Type B pancreatic cell (in vitro differentiated cells): Measurements from ENCODE around the gene P2RX3. TPM values are rescaled to one million over a fixed set of nuclear protein-coding genes. Genes with fewer than 3 reads are reported as not detected.

Source experiments
- DNase-seq: peaks from one replicate; pipeline ENCODE4 v3.0.0; 2021; ENCODE audit warnings: mixed read lengths; ENCODE audit not compliant: unreplicated experiment; ENCODE audit errors: extremely low spot score
- H3K27ac Mint-ChIP-seq: 2 replicates; pipeline ENCODE4 v1.8.0; 2021; ENCODE audit warnings: mild to moderate bottlenecking, mixed read lengths
- H3K27me3 Mint-ChIP-seq: 2 replicates; pipeline ENCODE4 v1.8.0; 2021; ENCODE audit warnings: mixed read lengths
- H3K36me3 Mint-ChIP-seq: 2 replicates; pipeline ENCODE4 v1.8.0; 2021; ENCODE audit warnings: mixed read lengths
- H3K4me1 Mint-ChIP-seq: one replicate; pipeline ENCODE4 v1.8.0; 2021; ENCODE audit warnings: mixed read lengths; ENCODE audit not compliant: unreplicated experiment
- H3K4me3 Mint-ChIP-seq: 2 replicates; pipeline ENCODE4 v1.8.0; 2021; ENCODE audit warnings: mild to moderate bottlenecking, mixed read lengths
- H3K9me3 Mint-ChIP-seq: 2 replicates; pipeline ENCODE4 v1.8.0; 2021; ENCODE audit warnings: mixed read lengths
- total RNA-seq: library from RNA; stranded (reverse); gene quantifications from 2 replicates; pipeline ENCODE4 v1.2.1, GENCODE V29; 2021; ENCODE audit warnings: low replicate concordance
- TF ChIP-seq, protein P1 (sequence below): fragments of 200-600 bp; sonication (generic); conservative IDR thresholded peaks from 2 replicates; pipeline ENCODE4 v1.5.0; 2021; ENCODE audit warnings: antibody characterized with exemption, mild to moderate bottlenecking

P2RX3 gene
- total RNA-seq, 1 donor from 2014 or later: 4.0 TPM

DNA sequence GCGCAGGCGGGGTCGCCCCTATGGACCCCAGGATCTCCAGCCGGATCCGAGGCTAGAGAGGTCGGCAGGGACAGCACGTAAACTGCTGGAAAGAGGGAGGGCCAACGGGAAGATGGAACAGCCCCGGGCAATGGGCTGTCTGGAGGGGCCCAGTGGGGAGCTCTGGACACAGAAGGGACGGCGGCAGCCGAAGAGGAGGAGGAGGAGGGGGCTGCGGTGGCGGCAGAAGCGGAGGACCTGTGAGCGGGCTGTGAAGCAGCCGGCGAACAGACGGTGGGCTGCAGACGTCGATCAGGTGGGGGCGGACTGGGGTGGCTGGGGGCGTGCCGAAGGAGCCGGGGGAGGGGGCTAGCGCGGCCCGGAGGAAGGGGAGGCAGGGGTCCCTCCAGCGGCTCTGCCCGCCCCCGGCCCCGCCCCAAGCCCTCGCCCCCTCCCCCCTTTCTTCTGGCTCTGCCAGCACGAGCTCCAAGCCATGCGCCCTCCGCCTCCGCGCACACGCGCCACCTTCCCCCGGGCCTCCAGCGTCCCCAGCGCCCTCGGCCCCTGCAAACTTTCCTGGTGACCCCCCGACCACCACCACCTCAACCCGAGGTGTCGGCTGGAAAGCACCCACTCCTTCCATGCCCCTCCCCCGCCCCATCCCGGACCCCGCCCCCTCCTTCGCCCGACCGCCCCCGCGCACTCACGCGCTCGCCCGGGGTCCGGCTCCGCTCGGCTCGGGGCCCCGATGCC is 13.8 kb upstream of the P2RX3 start:
- H3K4me1 Mint-ChIP-seq: peaks cover 48% of the 10 kb centered on the region
- peaks cover 30% of the 10 kb centered on the region for H3K36me3 Mint-ChIP-seq
- H3K27ac Mint-ChIP-seq: peak overlapping the region; percentile 99
- DNase-seq: peak; percentile 79
- TF ChIP-seq, protein P1, sequence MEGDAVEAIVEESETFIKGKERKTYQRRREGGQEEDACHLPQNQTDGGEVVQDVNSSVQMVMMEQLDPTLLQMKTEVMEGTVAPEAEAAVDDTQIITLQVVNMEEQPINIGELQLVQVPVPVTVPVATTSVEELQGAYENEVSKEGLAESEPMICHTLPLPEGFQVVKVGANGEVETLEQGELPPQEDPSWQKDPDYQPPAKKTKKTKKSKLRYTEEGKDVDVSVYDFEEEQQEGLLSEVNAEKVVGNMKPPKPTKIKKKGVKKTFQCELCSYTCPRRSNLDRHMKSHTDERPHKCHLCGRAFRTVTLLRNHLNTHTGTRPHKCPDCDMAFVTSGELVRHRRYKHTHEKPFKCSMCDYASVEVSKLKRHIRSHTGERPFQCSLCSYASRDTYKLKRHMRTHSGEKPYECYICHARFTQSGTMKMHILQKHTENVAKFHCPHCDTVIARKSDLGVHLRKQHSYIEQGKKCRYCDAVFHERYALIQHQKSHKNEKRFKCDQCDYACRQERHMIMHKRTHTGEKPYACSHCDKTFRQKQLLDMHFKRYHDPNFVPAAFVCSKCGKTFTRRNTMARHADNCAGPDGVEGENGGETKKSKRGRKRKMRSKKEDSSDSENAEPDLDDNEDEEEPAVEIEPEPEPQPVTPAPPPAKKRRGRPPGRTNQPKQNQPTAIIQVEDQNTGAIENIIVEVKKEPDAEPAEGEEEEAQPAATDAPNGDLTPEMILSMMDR: no peak
- H3K4me3 Mint-ChIP-seq: peak overlapping the region; percentile 95
- H3K27me3 Mint-ChIP-seq: no peaks in the 10 kb centered on the region
- no peaks in the 10 kb centered on the region for H3K9me3 Mint-ChIP-seq

DNA sequence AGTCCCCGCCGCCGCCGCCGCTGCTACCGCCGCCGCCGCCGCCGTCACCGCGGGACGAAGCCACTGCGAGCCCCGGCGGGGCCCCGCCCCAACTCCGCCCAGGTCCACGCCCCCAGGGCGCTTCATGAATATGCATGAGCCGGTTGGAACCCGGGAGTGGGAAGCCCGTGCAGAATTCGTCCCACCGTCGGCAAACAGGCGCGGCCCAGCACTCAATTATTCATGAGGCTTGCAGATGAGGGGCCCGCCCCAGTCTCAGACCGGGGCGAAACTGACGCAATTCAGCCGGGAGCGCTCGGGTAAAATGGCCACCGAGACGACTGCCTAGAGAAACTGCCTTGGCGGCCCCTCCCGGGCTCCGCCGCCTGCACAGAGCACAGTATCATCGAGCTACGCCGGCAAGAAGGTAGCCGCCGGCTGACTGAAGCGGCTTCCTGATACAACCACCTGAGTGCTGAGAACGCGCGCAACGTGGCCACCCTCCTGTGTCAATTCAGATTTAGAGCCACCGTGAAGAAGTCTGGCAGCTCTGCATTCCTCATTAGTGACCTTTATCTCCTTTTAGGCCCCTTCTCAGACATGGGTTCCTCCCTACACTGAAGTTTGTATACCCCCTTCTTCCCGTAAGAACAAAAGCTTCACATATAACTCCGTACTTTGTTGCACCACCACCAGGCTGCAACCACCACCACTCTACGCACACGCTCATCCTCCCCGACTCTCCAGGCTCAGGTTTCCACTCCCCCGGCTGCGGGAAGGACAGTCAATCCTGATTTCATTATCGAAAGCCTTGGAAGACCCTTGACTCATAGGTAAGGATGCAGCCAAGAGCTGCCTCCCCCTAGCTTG is 13.0 kb upstream of the P2RX3 start, which contains the start of gene TNKS1BP1:
Gene TNKS1BP1 (minus strand): TSS at position 67 of the 849 bp plus-strand sequence. CDS start 3,067 bp downstream, outside the sequence.
- Mint-ChIP-seq H3K9me3 (no peaks in the 10 kb centered on the region), H3K36me3 (peaks cover 33% of the 10 kb centered on the region), H3K27me3 (no peaks in the 10 kb centered on the region), H3K4me3 (peak within 1 kb of the TSS; percentile 95), H3K27ac (peak within 1 kb of the TSS; percentile 99), H3K4me1 (peaks cover 48% of the 10 kb centered on the region)
- TF ChIP-seq, protein P1: peak; percentile 37
- peak; percentile 98 for DNase-seq

DNA sequence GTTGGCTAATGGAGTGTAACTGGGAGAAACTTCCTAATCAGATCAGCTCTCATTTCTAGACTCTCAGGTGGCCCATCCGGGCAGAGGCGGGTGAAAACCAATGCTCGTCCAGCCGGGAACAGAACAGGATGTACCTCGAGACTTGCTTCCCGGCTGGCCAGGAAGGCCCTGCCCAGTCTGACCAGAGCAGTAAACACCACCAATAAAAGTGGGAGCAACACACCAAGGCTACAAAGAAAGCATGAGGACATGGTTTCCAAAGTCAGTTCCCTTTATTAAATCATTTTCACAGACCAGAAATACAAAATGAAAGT is 12.5 kb upstream of the P2RX3 start:
- Mint-ChIP-seq H3K27ac (peak overlapping the region; percentile 99), H3K4me1 (peaks cover 47% of the 10 kb centered on the region), H3K36me3 (peaks cover 33% of the 10 kb centered on the region), H3K27me3 (no peaks in the 10 kb centered on the region), H3K4me3 (peak overlapping the region; percentile 93), H3K9me3 (no peaks in the 10 kb centered on the region)
- DNase-seq: no peak
- TF ChIP-seq, protein P1: no peak

DNA sequence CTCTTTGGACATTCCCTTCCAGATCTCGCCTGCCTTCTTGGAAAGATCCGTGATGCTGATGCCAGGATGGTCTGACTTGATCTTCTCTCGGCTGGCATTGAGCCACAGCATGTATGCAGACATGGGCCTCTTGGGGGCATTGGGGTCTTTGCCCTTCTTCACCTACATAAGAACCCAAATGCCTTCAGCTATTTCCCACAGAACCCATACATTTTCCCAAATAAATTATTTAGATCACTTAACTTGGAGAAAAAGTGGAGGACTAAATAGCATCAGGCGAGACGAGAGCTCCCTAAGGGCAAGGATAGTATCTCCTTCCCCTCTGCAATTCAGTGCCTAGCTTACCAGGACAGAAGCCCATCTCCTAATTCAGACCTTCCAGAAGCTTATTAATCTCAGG is 10.4 kb upstream of the P2RX3 start:
- TF ChIP-seq, protein P1: no peak
- H3K27ac Mint-ChIP-seq: peak overlapping the region; percentile 82
- no peaks in the 10 kb centered on the region for H3K27me3 Mint-ChIP-seq
- peaks cover 27% of the 10 kb centered on the region for H3K4me1 Mint-ChIP-seq
- H3K9me3 Mint-ChIP-seq: no peaks in the 10 kb centered on the region
- H3K36me3 Mint-ChIP-seq: peaks cover 35% of the 10 kb centered on the region
- DNase-seq: no peak
- H3K4me3 Mint-ChIP-seq: peak overlapping the region; percentile 17

DNA sequence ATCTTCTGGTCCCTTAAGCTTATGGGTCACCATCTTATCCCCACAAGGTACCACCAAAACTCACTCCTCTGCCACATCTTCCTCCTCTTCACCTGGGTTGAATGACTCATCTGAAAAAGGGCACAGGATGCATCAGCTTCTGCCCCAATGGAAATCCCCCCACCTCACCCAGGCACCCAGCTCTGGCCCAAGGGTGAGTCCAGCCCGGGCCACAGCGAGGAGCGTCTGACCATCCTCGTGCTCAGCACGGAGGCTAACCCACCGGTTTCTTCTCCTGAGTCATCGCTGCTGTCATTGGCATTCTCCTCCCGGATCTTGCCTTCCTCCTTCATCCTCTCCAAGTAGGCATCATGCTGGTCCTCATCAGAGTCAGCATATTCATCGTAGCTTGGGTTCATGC is 8.1 kb upstream of the P2RX3 start:
- Mint-ChIP-seq H3K9me3 (no peaks in the 10 kb centered on the region), H3K36me3 (peaks cover 41% of the 10 kb centered on the region), H3K4me3 (no peak overlapping the region), H3K4me1 (peaks cover 29% of the 10 kb centered on the region), H3K27ac (no peak overlapping the region), H3K27me3 (no peaks in the 10 kb centered on the region)
- TF ChIP-seq, protein P1: no peak
- DNase-seq: no peak
